Activated CD4-positive, alpha-beta T cell treated with anti-CD3 and anti-CD28 coated beads, Interleukin-2, Interleukin-4, amounts not matched to agents 100 ng/mL and 50 ng/mL, durations not matched to agents 16 hours and 8 hours (primary cell): ENCODE data around the gene IRF2.

Experiments
- DNase-seq: peaks from one replicate; pipeline ENCODE4 v3.0.0-alpha.2; 2020; ENCODE audit warnings: low spot score

IRF2 gene

DNA sequence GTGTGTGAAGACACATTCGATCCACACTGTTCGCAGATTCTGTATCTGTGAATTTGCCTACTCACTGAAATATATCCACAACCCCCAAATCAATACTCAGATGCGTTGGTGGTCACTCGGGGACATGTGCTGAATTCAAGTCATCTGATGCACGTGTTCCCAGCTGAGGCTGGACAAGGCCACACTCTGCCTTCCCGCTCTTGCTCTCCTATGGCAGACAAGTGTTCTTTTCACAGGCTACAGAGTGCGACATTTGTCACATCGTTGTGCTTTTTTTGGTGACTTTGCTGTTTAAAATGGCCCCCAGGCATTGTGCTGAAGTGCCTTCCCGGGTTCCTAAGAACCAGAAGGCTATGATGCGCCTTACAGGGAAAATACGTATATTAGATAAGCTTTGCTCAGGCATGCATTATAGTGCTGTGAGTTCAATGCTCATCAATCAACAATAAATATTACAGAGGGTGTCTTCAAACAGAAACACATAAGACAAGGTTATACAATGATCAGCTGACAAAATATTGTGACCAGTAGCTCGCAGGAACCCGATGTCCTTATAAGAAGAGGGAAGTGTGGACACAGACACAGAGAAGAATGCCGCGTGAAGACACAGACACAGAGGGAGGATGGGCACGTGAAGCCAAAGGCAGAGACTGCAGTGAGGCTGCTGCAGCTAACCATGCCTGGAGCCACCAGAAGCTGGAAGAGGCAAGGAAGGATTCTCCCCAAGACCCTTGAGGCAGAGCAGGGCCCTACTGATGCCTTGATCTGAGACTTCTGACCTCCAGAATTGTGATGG, 42.0 kb downstream of the IRF2 start:
- DNase-seq, result no peak

DNA sequence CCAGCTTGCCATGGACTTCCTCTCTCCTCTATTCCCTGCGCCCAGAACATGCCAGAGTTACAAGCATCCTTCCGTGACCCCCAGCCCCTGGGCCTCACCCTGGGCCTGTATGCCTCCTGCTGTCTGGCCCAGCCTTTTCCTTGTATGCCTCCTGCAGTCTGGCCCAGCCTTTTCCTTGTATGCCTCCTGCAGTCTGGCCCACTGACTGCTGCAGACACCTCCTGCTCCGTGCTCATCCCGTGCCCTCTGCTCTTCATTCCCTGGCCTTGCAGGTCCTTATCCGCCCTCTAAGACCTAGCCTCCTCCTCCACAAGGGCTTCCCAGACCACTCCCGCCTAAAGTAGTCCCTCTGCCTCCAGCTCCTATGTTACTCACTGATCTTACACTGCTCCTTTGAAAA, 44.2 kb downstream of the IRF2 start:
- no peak for DNase-seq

DNA sequence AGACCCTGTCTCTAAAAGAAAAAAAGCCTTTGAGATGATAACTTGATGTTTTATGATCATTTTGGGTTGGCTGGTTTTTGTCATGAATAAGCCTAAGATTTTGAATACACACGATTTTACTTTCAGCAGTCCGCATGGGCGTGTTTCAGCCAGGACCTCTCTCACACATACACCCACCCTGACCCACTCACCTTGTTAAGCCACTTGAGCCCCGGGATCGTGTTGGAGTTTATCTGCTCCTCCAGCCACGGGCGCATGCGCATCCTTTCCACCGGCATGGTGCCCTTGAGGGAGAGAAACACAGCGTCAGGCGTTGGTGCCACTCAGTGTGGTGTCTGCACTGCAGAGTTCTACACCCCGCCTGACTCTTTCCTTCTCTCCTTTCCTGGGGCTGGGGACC, 45.6 kb downstream of the IRF2 start:
- no peak for DNase-seq

- DNase-seq, result no peak
Observed at GRCh38 chr4:184427687-184428086, 46.7 kb downstream of the IRF2 start.

DNA sequence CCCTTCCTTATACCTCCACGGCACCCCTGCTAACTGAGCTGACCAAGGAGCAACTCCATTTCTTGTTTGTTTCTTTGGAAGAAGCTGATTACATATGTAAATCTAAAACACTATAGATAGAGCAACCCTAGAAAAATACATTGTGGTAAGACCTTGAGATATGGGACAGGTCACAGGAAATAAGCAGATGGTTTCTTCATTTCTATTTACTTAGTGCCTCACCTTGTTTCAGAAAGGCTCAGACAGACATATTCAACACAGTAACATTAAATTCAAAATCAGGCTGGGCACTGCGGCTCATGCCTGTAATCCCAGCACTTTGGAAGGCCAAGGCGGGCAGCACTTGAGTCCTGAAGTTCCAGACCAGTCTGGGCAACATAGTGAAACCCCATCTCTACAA, 47.3 kb downstream of the IRF2 start:
- no peak for DNase-seq

GRCh38 chr4:184424993-184425758, 49.2 kb downstream of the IRF2 start:
- no peak for DNase-seq

- DNase-seq, result no peak
Observed at GRCh38 chr4:184424279-184424678, 50.1 kb downstream of the IRF2 start.

- no peak for DNase-seq
Observed at GRCh38 chr4:184423003-184423686, 51.2 kb downstream of the IRF2 start.

GRCh38 chr4:184422378-184422777, 52.0 kb downstream of the IRF2 start:
- no peak for DNase-seq

- DNase-seq, result peak; percentile 64
Observed at GRCh38 chr4:184421533-184422155, 52.7 kb downstream of the IRF2 start.

- DNase-seq, result peak; percentile 63
Observed at GRCh38 chr4:184420881-184421416, 53.4 kb downstream of the IRF2 start.

DNA sequence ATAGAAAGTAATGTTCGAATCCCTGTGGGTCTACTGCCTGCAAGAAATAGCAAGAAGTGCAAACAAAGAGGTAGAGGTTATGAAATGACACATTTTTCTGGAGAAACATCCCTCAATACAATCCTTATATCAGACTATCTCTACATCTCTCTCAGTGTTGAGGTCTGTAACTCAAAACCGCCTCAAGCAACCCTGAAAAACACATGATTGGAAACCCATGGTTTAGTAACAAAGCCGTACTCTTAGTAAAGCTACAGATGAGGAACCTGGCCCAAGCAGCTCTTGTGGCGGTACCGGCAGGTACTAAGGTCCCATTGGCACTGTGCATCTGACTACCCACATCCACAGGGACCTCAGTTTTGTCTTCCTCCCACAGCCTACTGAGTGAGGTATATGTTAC, 53.9 kb downstream of the IRF2 start:
- DNase-seq, result peak; percentile 85

DNA sequence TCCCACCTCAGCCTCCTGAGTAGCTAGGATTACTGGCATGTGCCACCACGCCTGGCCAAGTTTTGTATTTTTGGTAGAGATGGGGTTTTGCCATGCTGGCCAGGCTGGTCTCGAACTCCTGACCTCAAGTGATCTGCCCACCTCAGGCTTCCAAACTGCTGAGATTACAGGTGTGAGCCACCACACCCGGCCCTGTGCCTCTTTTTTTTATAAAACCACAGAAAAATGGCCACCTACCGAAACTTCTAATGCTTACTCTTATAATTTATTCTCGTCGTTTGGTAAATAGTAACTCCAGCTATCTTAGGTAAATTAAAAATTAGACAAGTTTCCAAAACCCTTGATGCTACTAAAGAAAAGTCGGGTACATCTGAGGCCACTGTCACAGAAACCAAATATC, 54.4 kb downstream of the IRF2 start:
- DNase-seq, result peak; percentile 29

- DNase-seq, result peak; percentile 88
Observed at GRCh38 chr4:184417802-184418511, 56.4 kb downstream of the IRF2 start.

- DNase-seq, result peak; percentile 80
Observed at GRCh38 chr4:184416913-184417734, 57.2 kb downstream of the IRF2 start.

DNA sequence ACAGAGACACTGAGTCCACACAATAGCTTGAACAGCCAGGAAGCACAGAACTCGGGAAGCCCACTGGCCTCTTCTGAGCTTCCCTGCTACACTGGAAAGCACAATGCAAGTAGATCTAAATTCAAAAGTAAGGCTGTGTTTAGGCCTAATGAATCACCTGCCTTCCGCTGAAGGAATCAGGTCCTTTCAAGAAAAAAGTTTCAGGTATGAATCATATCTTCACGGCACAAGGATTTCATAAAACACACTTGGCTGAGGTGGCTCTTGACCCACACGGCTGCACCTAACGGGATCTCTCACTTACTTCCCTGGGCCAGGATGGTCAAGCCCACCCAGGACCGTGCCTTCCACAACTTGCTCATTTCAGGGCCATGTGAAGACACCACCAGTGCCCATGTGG, 59.3 kb downstream of the IRF2 start:
- peak; percentile 54 for DNase-seq

GRCh38 chr4:184413261-184414046, 60.9 kb downstream of the IRF2 start:
- no peak for DNase-seq

DNA sequence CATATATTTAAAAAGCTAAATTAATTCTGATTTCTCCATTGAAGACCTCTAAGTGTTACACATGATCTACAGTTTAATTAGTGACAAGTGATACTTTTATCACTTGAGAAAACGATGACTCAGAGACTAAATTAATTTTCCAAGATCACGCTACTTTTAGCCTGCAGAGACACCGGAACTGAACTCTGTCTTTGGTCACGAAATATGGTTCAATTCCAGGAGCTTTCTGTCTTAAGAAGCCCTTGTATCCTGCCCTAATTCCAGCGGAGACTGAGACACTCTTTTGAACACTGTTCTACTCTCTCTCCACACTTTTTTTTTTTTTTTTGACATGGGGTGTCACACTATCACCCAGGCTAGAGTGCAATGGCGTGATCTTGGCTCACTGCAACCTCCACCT, 63.6 kb downstream of the IRF2 start:
- no peak for DNase-seq

- DNase-seq, result peak; percentile 48
Observed at GRCh38 chr4:184409911-184410692, 64.2 kb downstream of the IRF2 start.
